GM12878 (cell line): ENCODE measurements around the gene GSTT4. TPM values are rescaled to one million over a fixed set of nuclear protein-coding genes. Genes with fewer than 3 reads are reported as not detected.

Source experiments
- ATAC-seq: fragments of 200-7000 bp; cut with Tn5 transposase; 3 replicates; pipeline ENCODE4 v1.9.1; 2020; ENCODE audit warnings: mild to moderate bottlenecking, moderate library complexity
- BruUV-seq: library from RNA; stranded (reverse); fragments of 400-500 nt; replicated peaks from 2 replicates; lab custom pipeline; 2021; lab: Mats Ljungman, UMichigan
- CTCF ChIA-PET: fragments of 300-600 bp; sonication (Branson Sonifier 250); formaldehyde crosslinking; extraction: SDS; loops from one replicate; lab custom pipeline; 2021; ENCODE audit warnings: inconsistent platforms; lab: Yijun Ruan, JAX
- POLR2A ChIA-PET: fragments of 350-600 bp; formaldehyde crosslinking; extraction: SDS; loops from one replicate; lab custom pipeline; 2021; ENCODE audit warnings: inconsistent platforms; lab: Charles Lee
- RAD21 ChIA-PET: fragments of 300-600 bp; sonication (Branson Sonifier 250); formaldehyde crosslinking; loops from one replicate; lab custom pipeline; 2023; ENCODE audit warnings: antibody characterized with exemption; ENCODE audit not compliant: unreplicated experiment; lab: Charles Lee
- SMC1A ChIA-PET: fragments of 300-600 bp; sonication (Branson Sonifier 250); formaldehyde crosslinking; loops from one replicate; lab custom pipeline; 2023; ENCODE audit not compliant: unreplicated experiment, uncharacterized antibody; lab: Charles Lee
- DNase-seq: peaks from one replicate; pipeline ENCODE4 v3.0.0-alpha.2; 2011; ENCODE audit warnings: low read depth, low spot score
- FAIRE-seq: peaks from 3 replicates; lab custom pipeline; 2011; peaks lifted over from hg19 to GRCh38; lab: Jason Lieb, UNC
- H2AFZ ChIP-seq: 2 replicates; pipeline ENCODE4 v1.6.0; 2011; ENCODE audit warnings: low read depth, low read length, control low read depth; ENCODE audit not compliant: control insufficient read depth
- H3K27ac ChIP-seq: 2 replicates; pipeline ENCODE4 v1.5.1; 2011; ENCODE audit warnings: control low read depth; ENCODE audit not compliant: control insufficient read depth, insufficient read depth
- H3K27me3 ChIP-seq, 2 experiments: replicated peaks in 1 of 2; 2 replicates each; pipeline versions ENCODE4 v1.6.0 to v1.6.1; 2011; ENCODE audit warnings: low read length in 1 of 2; ENCODE audit not compliant: control insufficient read depth in 2 of 2, insufficient read depth in 2 of 2
- H3K36me3 ChIP-seq, 2 experiments: 2 replicates each; pipeline ENCODE4 v1.5.1; 2011; ENCODE audit warnings: low read length in 1 of 2; ENCODE audit not compliant: control insufficient read depth in 2 of 2, insufficient read depth in 2 of 2
- H3K4me1 ChIP-seq: 2 replicates; pipeline ENCODE4 v1.6.1; 2011; ENCODE audit warnings: mild to moderate bottlenecking, low read length, moderate library complexity, mixed read lengths; ENCODE audit not compliant: control insufficient read depth, insufficient read depth
- H3K4me2 ChIP-seq: 2 replicates; pipeline ENCODE4 v1.6.0; 2011; ENCODE audit warnings: control low read depth; ENCODE audit not compliant: control insufficient read depth, insufficient read depth
- H3K4me3 ChIP-seq: fragments of 200-600 bp; sonication (generic); 2 replicates; pipeline ENCODE4 v1.5.1; 2016
- H3K79me2 ChIP-seq: 2 replicates; pipeline ENCODE4 v1.6.0; 2011; ENCODE audit warnings: low read length; ENCODE audit not compliant: control insufficient read depth, insufficient read depth
- H3K9ac ChIP-seq: 2 replicates; pipeline ENCODE4 v1.8.0; 2011; ENCODE audit warnings: low read length, control low read depth, mixed read lengths; ENCODE audit not compliant: control insufficient read depth, insufficient read depth
- H3K9me3 ChIP-seq: replicated peaks from 3 replicates; pipeline ENCODE4 v1.5.1; 2011; ENCODE audit warnings: mild to moderate bottlenecking, low read length; ENCODE audit not compliant: control insufficient read depth, insufficient read depth
- H4K20me1 ChIP-seq: 2 replicates; pipeline ENCODE4 v1.6.0; 2011; ENCODE audit not compliant: control insufficient read depth, insufficient read depth
- BMI1 ChIP-seq: fragments of 450-650 bp; IDR thresholded peaks from 2 replicates; pipeline ENCODE4 v1.6.1; 2016; ENCODE audit warnings: mild to moderate bottlenecking, moderate library complexity, borderline replicate concordance
- CBFB ChIP-seq: IDR thresholded peaks from 2 replicates; pipeline ENCODE4 v1.6.1; 2016; ENCODE audit warnings: antibody characterized with exemption, low read depth
- CEBPB ChIP-seq, 2 experiments: fragments of 150-350 bp in 1 of 2; IDR thresholded peaks; 2 replicates each; pipeline ENCODE4 v1.6.1; 2012 to 2014; ENCODE audit warnings: low read depth in 2 of 2, low read length in 2 of 2, borderline replicate concordance in 1 of 2, inconsistent platforms in 1 of 2
- CHD1 ChIP-seq: IDR thresholded peaks from 2 replicates; pipeline ENCODE4 v1.6.1; 2012; ENCODE audit warnings: low read depth, low read length, improper control_type of control experiment
- ETV6 ChIP-seq, 2 experiments: fragments of 450-650 bp in 1 of 2; IDR thresholded peaks in 1 of 2; conservative IDR thresholded peaks in 1 of 2; 2 replicates each; pipeline ENCODE4 v1.6.1; 2014; ENCODE audit warnings: antibody characterized with exemption in 1 of 2, borderline replicate concordance in 1 of 2, low read depth in 1 of 2, mild to moderate bottlenecking in 1 of 2, moderate library complexity in 1 of 2
- EZH2 ChIP-seq: IDR thresholded peaks from 2 replicates; pipeline ENCODE4 v1.6.1; 2012; ENCODE audit warnings: low read depth, mild to moderate bottlenecking, control low read depth, inconsistent platforms, low read length, borderline replicate concordance; ENCODE audit not compliant: control insufficient read depth
- FOS ChIP-seq: IDR thresholded peaks from 3 replicates; pipeline ENCODE4 v1.6.1; 2011; ENCODE audit warnings: borderline replicate concordance; ENCODE audit not compliant: insufficient read length; ENCODE audit errors: extremely low read depth
- HDAC2 ChIP-seq: fragments of 200-600 bp; sonication (generic); IDR thresholded peaks from 2 replicates; pipeline ENCODE4 v1.6.1; 2017
- IKZF1 ChIP-seq: fragments of 450-650 bp; conservative IDR thresholded peaks from 2 replicates; pipeline ENCODE4 v1.6.1; 2017; ENCODE audit warnings: antibody characterized with exemption, mild to moderate bottlenecking
- NFIC ChIP-seq: IDR thresholded peaks from 2 replicates; pipeline ENCODE4 v1.6.1; 2012; ENCODE audit warnings: low read depth, mild to moderate bottlenecking, inconsistent platforms, low read length, moderate library complexity
- RB1 ChIP-seq: fragments of 450-650 bp; formaldehyde crosslinking; IDR thresholded peaks from 2 replicates; pipeline ENCODE4 v1.6.1; 2017; ENCODE audit warnings: mild to moderate bottlenecking, borderline replicate concordance
- SRF ChIP-seq, 2 experiments: IDR thresholded peaks; 2 replicates each; pipeline ENCODE4 v1.6.1; 2011; ENCODE audit warnings: low read depth in 2 of 2, low read length in 2 of 2, mild to moderate bottlenecking in 1 of 2, moderate library complexity in 1 of 2
- WRNIP1 ChIP-seq: IDR thresholded peaks from 2 replicates; pipeline ENCODE4 v1.6.1; 2011; ENCODE audit warnings: low read depth, low read length, improper control_type of control experiment, borderline replicate concordance
- YY1 ChIP-seq: IDR thresholded peaks from 2 replicates; pipeline ENCODE4 v1.6.1; 2011; ENCODE audit warnings: low read depth, mild to moderate bottlenecking, low read length
- ZBTB40 ChIP-seq: fragments of 450-650 bp; IDR thresholded peaks from 2 replicates; pipeline ENCODE4 v1.6.1; 2016; ENCODE audit warnings: mild to moderate bottlenecking, moderate library complexity, borderline replicate concordance
- ZNF24 ChIP-seq: fragments of 450-650 bp; IDR thresholded peaks from 2 replicates; pipeline ENCODE4 v1.6.1; 2017; ENCODE audit warnings: antibody characterized with exemption, mild to moderate bottlenecking
- ZNF622 ChIP-seq: fragments of 450-650 bp; IDR thresholded peaks from 2 replicates; pipeline ENCODE4 v1.6.1; 2017; ENCODE audit warnings: mild to moderate bottlenecking, inconsistent platforms
- WGBS: methylation state at CpG from one replicate; pipeline ENCODE4 v1.1.6; 2016; ENCODE audit warnings: low lambda C conversion rate; ENCODE audit not compliant: insufficient replicate concordance, insufficient coverage; ENCODE audit errors: missing lambda C conversion rate; 5-methylcytosine and 5-hydroxymethylcytosine counted together
- in situ Hi-C: fragments of 300-500 bp; cut with MboI; formaldehyde crosslinking; loops from 9 replicates; pipeline ENCODE4 v1.14.3; 2018; ENCODE audit warnings: mixed read lengths
- intact Hi-C: fragments of 100-400 bp; cut with micrococcal nuclease; formaldehyde crosslinking; loops from one replicate; pipeline ENCODE4 v1.14.2; 2022; ENCODE audit not compliant: unreplicated experiment
- polyA plus RNA-seq, 11 experiments: library from polyadenylated mRNA; depleted of rRNA in 4 of 11; unstranded in 6 of 11; stranded (reverse) in 5 of 11; fragments of >200 nt; fragmentation: Nextera tagmentation in 4 of 11; fragmentation: Illumina TruSeq in 1 of 11; extraction: Ambion mirVana in 4 of 11; extraction: Trizol in 1 of 11; gene quantifications; 1 replicate in 1 of 11; 2 replicates in 10 of 11; pipeline versions ENCODE4 v1.2.1 to v1.2.3, GENCODE V29; 2011 to 2016; ENCODE audit warnings: inconsistent platforms in 2 of 11, missing spikeins in 2 of 11, low read depth in 1 of 11
- total RNA-seq, 4 experiments: library from RNA; depleted of rRNA in 3 of 4; stranded (reverse); fragments of >200 nt in 3 of 4; fragmentation: Illumina TruSeq in 1 of 4; extraction: Trizol in 1 of 4; gene quantifications; 2 replicates each; pipeline versions ENCODE4 v1.2.1 to v1.2.3, GENCODE V29; 2013 to 2021

The GSTT4 gene
- total and polyA plus RNA-seq, 10 of the 15 experiments (the other 5 are each of a cell fraction or from before 2014, with no cell fraction given), result not detected

DNA sequence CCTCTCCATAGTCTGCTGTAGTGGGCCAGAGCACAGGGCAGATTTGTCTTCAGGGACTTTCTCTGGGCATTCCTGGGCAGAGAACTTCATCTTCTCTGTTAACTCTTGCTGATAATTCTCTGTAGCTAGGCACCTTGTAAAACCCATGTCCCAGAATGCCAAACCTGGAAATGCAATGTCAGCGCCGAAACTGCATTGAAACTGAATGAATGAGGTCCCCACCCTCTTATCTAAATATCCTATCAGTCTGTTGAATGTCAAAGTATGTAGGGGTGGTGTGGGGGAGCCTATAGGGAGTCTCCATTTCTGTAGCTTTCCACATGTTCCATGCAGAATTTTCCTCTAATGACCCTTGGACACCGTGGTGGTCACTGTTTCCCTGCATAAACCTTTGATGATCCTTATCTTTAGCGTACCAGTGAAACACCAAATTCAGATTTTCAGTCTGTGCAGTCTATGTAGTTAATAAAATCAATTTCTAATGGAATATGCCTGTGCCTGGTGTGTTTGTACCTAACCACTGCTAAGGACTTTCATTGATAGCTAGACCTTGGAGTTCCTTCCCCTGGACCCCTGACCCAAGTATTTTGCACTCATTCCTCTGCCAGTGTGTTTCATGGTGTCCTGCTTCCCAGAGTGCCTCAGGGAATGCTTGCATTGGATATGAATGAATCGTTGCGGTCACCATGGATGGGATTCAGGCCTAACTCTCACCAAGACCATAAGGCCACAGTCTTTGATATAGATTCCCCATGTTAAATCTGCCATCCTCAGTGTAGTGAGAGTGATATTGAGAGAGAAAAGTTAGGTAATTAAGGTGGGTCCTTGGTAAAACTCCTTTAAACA lies 3.4 kb upstream of the GSTT4 start:
- BruUV-seq, result no TSS peak
- ChIA-PET SMC1A (no interaction called here), POLR2A (no interaction called here), CTCF (interaction anchor here (1.2 kb wide), 1 partner anchor 148 kb away, joined by 4 read pairs; no protein-coding TSS in a partner anchor), RAD21 (interaction anchor here (0.6 to 2.3 kb wide), 2 partner anchors 28 to 149 kb away, joined by 4 to 12 read pairs; no protein-coding TSS in a partner anchor)
- Histone ChIP-seq H3K4me1 (no peaks in the 10 kb centered on the region), H3K36me3 (no peaks in the 10 kb centered on the region), H3K4me3 (no peak overlapping the region), H3K27me3 (no peaks in the 10 kb centered on the region), H2AFZ (no peak overlapping the region), H3K79me2 (peaks cover 21% of the 10 kb centered on the region), H3K4me2 (no peak overlapping the region), H3K27ac (no peak overlapping the region), H3K9ac (no peak overlapping the region), H4K20me1 (no peaks in the 10 kb centered on the region), H3K9me3 (no peaks in the 10 kb centered on the region)
- DNase-seq (no peak), FAIRE-seq (no peak), ATAC-seq (no peak)
- in situ Hi-C loops (loop anchor here (5.0 kb wide), 1 partner anchor 71 kb away; no protein-coding TSS in a partner anchor), intact Hi-C loops (loop anchor here (10.0 kb wide), 1 partner anchor 64 kb away; no protein-coding TSS in a partner anchor)
- TF ChIP-seq ZNF24, result no peak
- TF ChIP-seq CEBPB (IDR thresholded peaks at IDR 0.05; ENCODE audit: borderline replicate concordance in 1 of 2, low read depth in 2 of 2, low read length in 2 of 2), result no peak
- TF ChIP-seq SRF (IDR thresholded peaks at IDR 0.05; ENCODE audit: low read depth in 2 of 2, low read length in 2 of 2), result no peak
- TF ChIP-seq EZH2, result no peak
- no peak for TF ChIP-seq CBFB
- no peak for TF ChIP-seq BMI1
- no peak for TF ChIP-seq CHD1
- no peak for TF ChIP-seq HDAC2
- TF ChIP-seq ZNF622, result no peak
- TF ChIP-seq FOS, result no peak
- TF ChIP-seq RB1, result no peak
- no peak for TF ChIP-seq NFIC
- TF ChIP-seq WRNIP1, result no peak
- TF ChIP-seq IKZF1, result no peak
- TF ChIP-seq YY1, result no peak
- no peak for TF ChIP-seq ETV6 (conservative IDR thresholded peaks at IDR 0.05 in 1 of 2, IDR thresholded peaks at IDR 0.05 in 1 of 2; ENCODE audit: borderline replicate concordance in 1 of 2, low read depth in 1 of 2)
- no peak for TF ChIP-seq ZBTB40
- WGBS, result 74% methylated on average over 6 of the region's 6 CpGs
